CD8-positive, alpha-beta memory T cell (primary cell): ENCODE results near the gene SAPCD2. TPM values are rescaled to one million over a fixed set of nuclear protein-coding genes. Genes with fewer than 3 reads are reported as not detected.
A peak's percentile ranks its signal among the peaks of the same experiment; 100 is the strongest.

Experiments used
- CTCF ChIA-PET: fragments of 350-600 bp; sonication (Branson Sonifier 250); formaldehyde crosslinking; loops from one replicate; lab custom pipeline; 2021; ENCODE audit warnings: antibody characterized with exemption; lab: Charles Lee
- POLR2A ChIA-PET: fragments of 350-600 bp; sonication (Branson Sonifier 250); formaldehyde crosslinking; loops from one replicate; lab custom pipeline; 2021; ENCODE audit warnings: antibody characterized with exemption; lab: Charles Lee
- DNase-seq, 5 donors: peaks; one replicate each; pipeline versions ENCODE4 v3.0.0 to v3.0.0-alpha.2; 2020 to 2022; ENCODE audit warnings: mixed read lengths in 1 of 5
- H3K27ac ChIP-seq: one replicate; pipeline ENCODE4 v1.7.0; 2013; ENCODE audit warnings: low read depth, mild to moderate bottlenecking, low read length, moderate library complexity
- H3K27me3 ChIP-seq: 2 replicates; pipeline ENCODE4 v1.7.0; 2013; ENCODE audit warnings: low read length, mild to moderate bottlenecking; ENCODE audit not compliant: insufficient read depth, poor library complexity, severe bottlenecking
- H3K36me3 ChIP-seq: 2 replicates; pipeline ENCODE4 v1.7.0; 2013; ENCODE audit warnings: mild to moderate bottlenecking, low read length, moderate library complexity; ENCODE audit not compliant: insufficient read depth
- H3K4me1 ChIP-seq: 2 replicates; pipeline ENCODE4 v1.7.0; 2013; ENCODE audit warnings: mild to moderate bottlenecking, low read length, moderate library complexity; ENCODE audit not compliant: insufficient read depth
- H3K4me3 ChIP-seq: 2 replicates; pipeline ENCODE4 v1.7.0; 2013; ENCODE audit warnings: mild to moderate bottlenecking, low read length
- H3K9me3 ChIP-seq: 2 replicates; pipeline ENCODE4 v1.7.0; 2013; ENCODE audit warnings: mild to moderate bottlenecking, low read length
- H3K27ac Mint-ChIP-seq, 8 donors: one replicate each; pipeline ENCODE4 v1.8.0; 2020 to 2021; ENCODE audit warnings: mixed read lengths in 8 of 8, mild to moderate bottlenecking in 6 of 8, inconsistent platforms in 3 of 8, moderate library complexity in 3 of 8
- H3K27me3 Mint-ChIP-seq, 2 donors: one replicate each; pipeline ENCODE4 v1.8.0; 2020 to 2021; ENCODE audit warnings: mixed read lengths in 2 of 2, mild to moderate bottlenecking in 1 of 2, moderate library complexity in 1 of 2
- H3K36me3 Mint-ChIP-seq, 3 donors: one replicate each; pipeline ENCODE4 v1.8.0; 2020 to 2021; ENCODE audit warnings: mixed read lengths in 3 of 3, inconsistent platforms in 1 of 3, mild to moderate bottlenecking in 1 of 3
- H3K4me1 Mint-ChIP-seq, 3 donors: one replicate each; pipeline ENCODE4 v1.8.0; 2020 to 2021; ENCODE audit warnings: mixed read lengths in 3 of 3, inconsistent platforms in 1 of 3, mild to moderate bottlenecking in 1 of 3
- H3K4me3 Mint-ChIP-seq, 7 donors: one replicate each; pipeline ENCODE4 v1.8.0; 2020 to 2021; ENCODE audit warnings: mixed read lengths in 7 of 7, mild to moderate bottlenecking in 6 of 7, moderate library complexity in 4 of 7, inconsistent platforms in 2 of 7
- H3K9me3 Mint-ChIP-seq, 5 donors: one replicate each; pipeline ENCODE4 v1.8.0; 2020 to 2022; ENCODE audit warnings: mixed read lengths in 5 of 5, mild to moderate bottlenecking in 3 of 5, moderate library complexity in 2 of 5, inconsistent platforms in 1 of 5
- polyA plus RNA-seq: library from polyadenylated mRNA; unstranded; fragments of 300-500 nt; fragmentation: Illumina TruSeq; gene quantifications from one replicate; pipeline ENCODE4 v1.2.3, GENCODE V29; 2021
- total RNA-seq, 2 experiments: library from RNA; stranded (reverse); gene quantifications; one replicate each; pipeline ENCODE4 v1.2.3, GENCODE V29; 2021

Gene SAPCD2
- total and polyA plus RNA-seq, 3 experiments from 2014 or later: 0.15 to 12.7 (median 11.5) TPM

GRCh38 chr9:137083394-137084004 is 13.1 kb upstream of the SAPCD2 start:
- H3K27ac Mint-ChIP-seq: peak overlapping the region in 1 of 8 donors; percentile 14

GRCh38 chr9:137082925-137083290 is 12.6 kb upstream of the SAPCD2 start:
- Mint-ChIP-seq H3K4me3 (no peak overlapping the region), H3K27me3 (no peaks in the 10 kb centered on the region), H3K9me3 (no peaks in the 10 kb centered on the region), H3K36me3 (peaks cover 0 to 28% (median 0%) of the 10 kb centered on the region in 3 donors), H3K27ac (peak overlapping the region in 1 of 8 donors; percentile 14), H3K4me1 (peaks cover 12 to 23% (median 13%) of the 10 kb centered on the region in 3 donors)
- Histone ChIP-seq H3K4me1 (peaks cover 22% of the 10 kb centered on the region), H3K27ac (no peak overlapping the region), H3K36me3 (peaks cover 3% of the 10 kb centered on the region), H3K27me3 (no peaks in the 10 kb centered on the region), H3K4me3 (no peak overlapping the region), H3K9me3 (no peaks in the 10 kb centered on the region)
- ChIA-PET POLR2A (interaction anchor here (1.3 kb wide), 1 partner anchor 13 kb away, joined by 4 read pairs; no protein-coding TSS in a partner anchor), CTCF (interaction anchor here (1.6 kb wide), 1 partner anchor 15 kb away, joined by 6 read pairs; no protein-coding TSS in a partner anchor)
- no peak for DNase-seq

More at GRCh38 chr9:137083394-137084004, 13.1 kb upstream of the SAPCD2 start:
- Histone ChIP-seq H3K27me3 (no peaks in the 10 kb centered on the region), H3K4me1 (peaks cover 22% of the 10 kb centered on the region), H3K36me3 (peaks cover 3% of the 10 kb centered on the region), H3K4me3 (no peak overlapping the region), H3K27ac (no peak overlapping the region), H3K9me3 (no peaks in the 10 kb centered on the region)
- ChIA-PET POLR2A (interaction anchor here (1.3 kb wide), 1 partner anchor 12 kb away, joined by 4 read pairs; no protein-coding TSS in a partner anchor), CTCF (interaction anchor here (1.0 to 1.6 kb wide), 2 partner anchors 13 to 15 kb away, joined by 3 to 6 read pairs; partner anchors contain the start of gene SAPCD2)
- H3K36me3 Mint-ChIP-seq: peaks cover 0 to 32% (median 0%) of the 10 kb centered on the region in 3 donors
- no peaks in the 10 kb centered on the region for H3K9me3 Mint-ChIP-seq
- H3K4me3 Mint-ChIP-seq: peak overlapping the region in 2 of 7 donors; percentile 12 to 61
- H3K4me1 Mint-ChIP-seq: peaks cover 18 to 29% (median 18%) of the 10 kb centered on the region in 3 donors
- no peaks in the 10 kb centered on the region for H3K27me3 Mint-ChIP-seq
- no peak for DNase-seq

GRCh38 chr9:137082222-137082924 is 12.0 kb upstream of the SAPCD2 start:
- Mint-ChIP-seq H3K27ac (no peak overlapping the region), H3K36me3 (peaks cover 0 to 25% (median 0%) of the 10 kb centered on the region in 3 donors), H3K27me3 (no peaks in the 10 kb centered on the region), H3K4me3 (peak overlapping the region in 1 of 7 donors; percentile 36), H3K4me1 (peaks cover 7 to 17% (median 8%) of the 10 kb centered on the region in 3 donors), H3K9me3 (no peaks in the 10 kb centered on the region)
- H3K36me3 ChIP-seq: peaks cover 3% of the 10 kb centered on the region
- no peak overlapping the region for H3K4me3 ChIP-seq
- ChIA-PET POLR2A (no interaction called here), CTCF (interaction anchor here (1.1 to 1.6 kb wide), 3 partner anchors 12 to 19 kb away, joined by 3 to 6 read pairs (median 4); partner anchors contain the start of gene SAPCD2)
- no peak for DNase-seq
- H3K9me3 ChIP-seq: no peaks in the 10 kb centered on the region
- no peaks in the 10 kb centered on the region for H3K27me3 ChIP-seq
- no peak overlapping the region for H3K27ac ChIP-seq
- H3K4me1 ChIP-seq: peaks cover 17% of the 10 kb centered on the region

- Histone ChIP-seq H3K27me3 (no peaks in the 10 kb centered on the region), H3K9me3 (no peaks in the 10 kb centered on the region), H3K4me3 (no peak overlapping the region), H3K4me1 (peaks cover 9% of the 10 kb centered on the region), H3K27ac (no peak overlapping the region), H3K36me3 (peaks cover 3% of the 10 kb centered on the region)
- Mint-ChIP-seq H3K9me3 (no peaks in the 10 kb centered on the region), H3K36me3 (peaks cover 0 to 20% (median 0%) of the 10 kb centered on the region in 3 donors), H3K4me1 (peaks cover 2 to 10% (median 4%) of the 10 kb centered on the region in 3 donors), H3K27ac (no peak overlapping the region), H3K27me3 (no peaks in the 10 kb centered on the region), H3K4me3 (peak overlapping the region in 1 of 7 donors; percentile 46)
- ChIA-PET POLR2A (no interaction called here), CTCF (interaction anchor here (0.8 to 1.3 kb wide), 2 partner anchors 13 kb away, joined by 3 to 5 read pairs; no protein-coding TSS in a partner anchor)
- no peak for DNase-seq
Measured at GRCh38 chr9:137080260-137081122, 10.1 kb upstream of the SAPCD2 start.

- Histone ChIP-seq H3K27ac (no peak overlapping the region), H3K4me1 (peaks cover 7% of the 10 kb centered on the region), H3K4me3 (no peak overlapping the region), H3K36me3 (peaks cover 3% of the 10 kb centered on the region), H3K27me3 (no peaks in the 10 kb centered on the region), H3K9me3 (no peaks in the 10 kb centered on the region)
- POLR2A ChIA-PET: no interaction called here
- H3K4me1 Mint-ChIP-seq: peaks cover 0 to 5% (median 2%) of the 10 kb centered on the region in 3 donors
- H3K27ac Mint-ChIP-seq: no peak overlapping the region
- H3K9me3 Mint-ChIP-seq: no peaks in the 10 kb centered on the region
- DNase-seq: no peak
- H3K36me3 Mint-ChIP-seq: peaks cover 0 to 20% (median 0%) of the 10 kb centered on the region in 3 donors
- CTCF ChIA-PET: interaction anchor here (1.3 to 1.4 kb wide), 2 partner anchors 9 to 12 kb away, joined by 4 to 5 read pairs; partner anchors contain the start of gene SAPCD2
- H3K27me3 Mint-ChIP-seq: no peaks in the 10 kb centered on the region
- H3K4me3 Mint-ChIP-seq: peak overlapping the region in 5 of 7 donors; percentile 43 to 81 (median 45)
Measured at GRCh38 chr9:137079401-137079787, 9.0 kb upstream of the SAPCD2 start.

GRCh38 chr9:137078701-137079400 is 8.5 kb upstream of the SAPCD2 start:
- DNase-seq: no peak
- no peaks in the 10 kb centered on the region for H3K27me3 ChIP-seq
- peaks cover 3% of the 10 kb centered on the region for H3K36me3 ChIP-seq
- peaks cover 0 to 5% (median 2%) of the 10 kb centered on the region in 3 donors for H3K4me1 Mint-ChIP-seq
- H3K9me3 Mint-ChIP-seq: no peaks in the 10 kb centered on the region
- H3K27ac Mint-ChIP-seq: peak overlapping the region in 1 of 8 donors; percentile 61
- peak overlapping the region; percentile 37 to 91 (median 46) for H3K4me3 Mint-ChIP-seq
- POLR2A ChIA-PET: no interaction called here
- H3K27ac ChIP-seq: no peak overlapping the region
- H3K9me3 ChIP-seq: no peaks in the 10 kb centered on the region
- H3K36me3 Mint-ChIP-seq: peaks cover 0 to 19% (median 0%) of the 10 kb centered on the region in 3 donors
- H3K4me3 ChIP-seq: peak overlapping the region; percentile 47
- H3K4me1 ChIP-seq: peaks cover 7% of the 10 kb centered on the region
- CTCF ChIA-PET: interaction anchor here (1.1 to 1.4 kb wide), 3 partner anchors 8 to 12 kb away, joined by 3 to 4 read pairs (median 3); partner anchors contain the start of gene SAPCD2
- H3K27me3 Mint-ChIP-seq: no peaks in the 10 kb centered on the region
